AG09319 (cell line): ENCODE measurements around the gene FEN1.

ENCODE experiments used
- DNase-seq: peaks from one replicate; pipeline ENCODE4 v3.0.0-alpha.2; 2010; ENCODE audit warnings: low read depth; ENCODE audit errors: extremely low read depth
- CTCF ChIP-seq: IDR thresholded peaks from 2 replicates; pipeline ENCODE4 v1.5.1; 2011; ENCODE audit warnings: low read depth, mild to moderate bottlenecking, inconsistent platforms, low read length, moderate library complexity

Gene FEN1

GRCh38 chr11:61793829-61794204, 1.1 kb downstream of the FEN1 start:
- DNase-seq = no peak
- TF ChIP-seq CTCF = no peak

DNA sequence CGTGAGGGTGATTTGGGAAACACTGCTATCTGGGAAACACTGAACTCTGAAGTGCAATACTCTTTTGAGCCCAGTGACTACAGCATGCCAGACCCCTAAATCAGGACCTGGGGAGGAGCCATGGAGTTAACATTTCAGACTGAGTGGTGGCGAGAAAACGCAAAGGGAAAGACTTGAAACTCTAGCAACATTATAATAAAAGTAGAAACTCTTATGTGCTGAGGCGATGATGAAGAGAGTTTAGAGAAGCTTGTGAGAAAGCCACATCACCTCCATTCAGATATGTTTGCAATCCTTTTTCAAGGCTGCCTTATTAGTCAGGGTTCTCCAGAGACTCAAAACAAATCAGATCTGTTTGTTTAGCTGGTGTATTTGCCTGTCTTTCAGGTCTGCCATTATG, 1.9 kb downstream of the FEN1 start:
- TF ChIP-seq CTCF = no peak

GRCh38 chr11:61795459-61795858, 2.7 kb downstream of the FEN1 start:
- no peak for DNase-seq
- no peak for TF ChIP-seq CTCF

More for the DNA sequence above, 1.9 kb downstream of the FEN1 start:
- no peak for DNase-seq

DNA sequence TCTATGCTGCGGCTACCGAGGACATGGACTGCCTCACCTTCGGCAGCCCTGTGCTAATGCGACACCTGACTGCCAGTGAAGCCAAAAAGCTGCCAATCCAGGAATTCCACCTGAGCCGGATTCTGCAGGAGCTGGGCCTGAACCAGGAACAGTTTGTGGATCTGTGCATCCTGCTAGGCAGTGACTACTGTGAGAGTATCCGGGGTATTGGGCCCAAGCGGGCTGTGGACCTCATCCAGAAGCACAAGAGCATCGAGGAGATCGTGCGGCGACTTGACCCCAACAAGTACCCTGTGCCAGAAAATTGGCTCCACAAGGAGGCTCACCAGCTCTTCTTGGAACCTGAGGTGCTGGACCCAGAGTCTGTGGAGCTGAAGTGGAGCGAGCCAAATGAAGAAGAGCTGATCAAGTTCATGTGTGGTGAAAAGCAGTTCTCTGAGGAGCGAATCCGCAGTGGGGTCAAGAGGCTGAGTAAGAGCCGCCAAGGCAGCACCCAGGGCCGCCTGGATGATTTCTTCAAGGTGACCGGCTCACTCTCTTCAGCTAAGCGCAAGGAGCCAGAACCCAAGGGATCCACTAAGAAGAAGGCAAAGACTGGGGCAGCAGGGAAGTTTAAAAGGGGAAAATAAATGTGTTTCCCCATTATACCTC, 3.3 kb downstream of the FEN1 start:
- DNase-seq = no peak
- TF ChIP-seq CTCF = no peak

- DNase-seq = peak; percentile 67
- peak; percentile 76 for TF ChIP-seq CTCF
Observed at GRCh38 chr11:61797263-61797944, 4.7 kb downstream of the FEN1 start.

- TF ChIP-seq CTCF = no peak
Observed at GRCh38 chr11:61799665-61800284, 7.1 kb downstream of the FEN1 start.

More at GRCh38 chr11:61799665-61800284, 7.1 kb downstream of the FEN1 start:
- DNase-seq = no peak
